ENCODE data around the gene CHN2.

Gene CHN2

DNA sequence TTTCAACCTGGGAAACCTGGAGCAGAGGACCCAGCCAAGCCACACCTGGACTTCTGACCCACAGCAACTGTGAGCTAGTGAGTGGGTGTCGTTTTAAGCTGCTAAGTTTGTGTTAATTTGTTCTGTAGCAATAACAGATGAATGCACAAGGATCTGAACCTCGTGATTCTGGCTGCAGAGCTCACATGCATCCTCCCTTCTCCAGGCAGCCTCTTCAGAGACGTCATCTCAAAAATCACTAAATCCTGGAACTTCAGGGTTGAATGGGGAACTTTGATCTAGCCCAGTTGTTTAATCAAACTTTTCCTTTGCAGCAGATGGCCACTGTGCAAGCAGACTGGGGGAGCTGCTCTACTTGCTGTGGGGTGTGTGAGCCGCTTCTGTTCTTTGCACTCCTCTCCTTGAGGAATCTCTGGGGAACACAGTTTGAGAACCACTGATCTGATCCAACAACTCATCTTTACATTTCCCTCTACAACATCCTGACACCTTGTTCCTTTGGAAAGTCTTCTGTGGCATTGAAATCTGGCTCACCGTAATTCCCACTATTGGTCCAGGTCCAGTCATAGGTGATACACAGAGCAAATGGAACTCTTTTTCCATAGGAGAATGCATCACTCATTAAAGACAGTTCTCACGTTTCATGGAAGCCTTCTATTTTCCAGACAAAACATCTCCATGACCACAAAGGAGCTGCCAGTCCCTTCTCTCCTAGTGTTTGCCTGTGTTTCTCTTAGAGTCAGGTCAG lies 90.3 kb downstream of the CHN2 start:
- no peak for FAIRE-seq
- no peak for DNase-seq (ENCODE audit: insufficient read length, low spot score)
- no peak for TF ChIP-seq POLR2A (IDR thresholded peaks at IDR 0.05; ENCODE audit: low read depth, low read length)

DNA sequence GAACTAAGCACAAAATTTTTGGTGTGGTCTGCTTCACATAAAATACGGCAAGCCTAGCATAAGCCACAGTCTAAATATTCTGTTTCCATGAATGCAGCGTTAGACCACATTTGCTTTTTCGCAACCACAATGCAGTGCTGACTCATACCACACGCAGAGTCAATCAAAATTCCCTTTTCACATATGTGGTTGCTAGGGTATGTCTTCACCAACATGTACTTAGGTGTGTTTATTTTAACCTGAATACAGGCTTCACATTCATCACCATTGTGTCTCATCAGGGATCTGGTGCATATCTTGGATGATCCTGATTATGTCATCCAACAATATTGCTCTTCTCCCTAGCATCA lies 90.8 kb downstream of the CHN2 start:
- FAIRE-seq, result peak; percentile 33
- no peak for TF ChIP-seq POLR2A (IDR thresholded peaks at IDR 0.05; ENCODE audit: low read depth, low read length)
- peak; percentile 67 for DNase-seq (ENCODE audit: insufficient read length, low spot score)

DNA sequence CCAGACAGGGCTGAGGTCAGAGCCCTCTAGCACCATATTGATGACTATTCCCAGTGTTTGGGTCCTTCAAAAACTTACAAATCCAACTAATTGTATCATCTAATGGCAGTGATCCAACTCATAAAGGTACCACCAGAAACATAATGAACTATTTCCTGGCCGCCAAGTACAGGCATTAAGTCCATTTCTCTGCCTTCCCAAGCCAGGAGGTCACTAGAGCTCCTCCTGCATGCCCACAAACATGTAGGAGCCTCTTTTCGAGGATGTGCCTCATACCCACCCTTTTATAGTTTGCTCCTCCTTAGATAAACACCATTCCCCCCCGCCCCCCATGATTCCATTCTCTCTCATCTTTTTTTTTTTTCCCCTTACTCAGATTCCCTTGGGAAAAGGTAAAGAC lies 91.3 kb downstream of the CHN2 start:
- FAIRE-seq (no peak), DNase-seq (ENCODE audit: insufficient read length, low spot score) (no peak)
- TF ChIP-seq POLR2A (IDR thresholded peaks at IDR 0.05; ENCODE audit: low read depth, low read length), result no peak

DNA sequence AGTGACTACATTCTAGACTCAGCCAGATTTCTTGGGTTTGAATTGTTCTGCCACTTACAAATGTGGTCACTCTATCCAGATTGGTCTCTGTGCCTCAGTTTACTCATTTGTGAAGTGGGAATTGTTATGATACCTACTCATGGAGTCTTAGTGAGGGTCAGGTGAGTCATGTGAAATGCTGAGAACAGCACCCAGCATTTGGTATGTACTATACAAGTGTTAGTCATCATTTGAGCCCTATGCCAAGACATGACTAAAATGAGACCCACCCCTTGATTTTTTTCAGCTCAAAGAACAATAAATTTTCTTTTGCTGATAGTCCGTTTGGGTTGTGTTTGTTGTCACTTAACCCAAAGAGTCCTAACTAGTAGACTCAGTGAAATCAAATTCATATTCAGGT lies 92.8 kb downstream of the CHN2 start:
- peak; percentile 30 for FAIRE-seq
- DNase-seq (ENCODE audit: insufficient read length, low spot score), result peak; percentile 76
- no peak for TF ChIP-seq POLR2A (IDR thresholded peaks at IDR 0.05; ENCODE audit: low read depth, low read length)

DNA sequence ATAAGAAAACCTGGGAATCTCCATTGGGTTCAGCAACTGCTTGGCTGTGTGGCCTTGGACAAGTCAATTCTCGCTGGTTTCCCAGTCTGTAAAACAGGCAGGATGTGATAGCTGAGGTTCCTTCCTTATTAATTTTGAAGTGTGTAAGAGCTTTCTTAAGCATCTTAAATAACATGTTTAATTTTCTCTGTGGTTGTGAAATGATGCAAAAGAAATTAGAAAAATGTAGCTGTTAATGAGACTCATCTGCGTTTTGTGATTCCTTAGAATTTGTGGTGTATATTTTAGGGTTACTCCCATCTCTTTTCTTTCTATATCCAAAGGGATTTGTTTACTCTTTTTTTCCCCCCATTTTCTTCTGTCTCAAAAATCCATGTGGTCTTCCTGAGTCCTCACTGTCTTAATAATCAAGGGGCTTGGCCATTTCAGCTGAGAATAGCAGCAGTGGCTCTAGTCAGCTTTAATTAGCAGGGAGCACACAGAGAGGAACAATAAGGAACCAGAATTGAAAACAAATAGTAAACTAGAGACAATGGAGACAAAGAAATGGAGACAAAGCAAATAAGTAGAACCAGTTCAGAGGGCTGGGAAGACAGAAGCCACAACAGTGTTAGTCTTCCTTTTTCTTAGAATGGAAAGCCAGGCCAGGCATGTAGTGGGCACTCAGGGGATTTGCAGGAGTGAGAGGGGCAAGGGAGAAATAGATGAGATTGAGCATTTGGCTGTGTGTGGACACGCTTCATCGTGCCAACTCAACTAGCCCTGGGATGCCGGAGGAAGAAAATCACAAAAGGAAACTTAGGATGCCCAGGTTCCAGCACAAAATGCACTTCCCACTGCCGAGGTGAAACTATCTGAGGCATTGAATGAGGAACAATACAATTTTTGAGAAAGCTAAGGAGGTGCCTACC lies 93.9 kb downstream of the CHN2 start:
- DNase-seq (ENCODE audit: insufficient read length, low spot score) (no peak), FAIRE-seq (no peak)
- TF ChIP-seq POLR2A (IDR thresholded peaks at IDR 0.05; ENCODE audit: low read depth, low read length), result no peak

DNA sequence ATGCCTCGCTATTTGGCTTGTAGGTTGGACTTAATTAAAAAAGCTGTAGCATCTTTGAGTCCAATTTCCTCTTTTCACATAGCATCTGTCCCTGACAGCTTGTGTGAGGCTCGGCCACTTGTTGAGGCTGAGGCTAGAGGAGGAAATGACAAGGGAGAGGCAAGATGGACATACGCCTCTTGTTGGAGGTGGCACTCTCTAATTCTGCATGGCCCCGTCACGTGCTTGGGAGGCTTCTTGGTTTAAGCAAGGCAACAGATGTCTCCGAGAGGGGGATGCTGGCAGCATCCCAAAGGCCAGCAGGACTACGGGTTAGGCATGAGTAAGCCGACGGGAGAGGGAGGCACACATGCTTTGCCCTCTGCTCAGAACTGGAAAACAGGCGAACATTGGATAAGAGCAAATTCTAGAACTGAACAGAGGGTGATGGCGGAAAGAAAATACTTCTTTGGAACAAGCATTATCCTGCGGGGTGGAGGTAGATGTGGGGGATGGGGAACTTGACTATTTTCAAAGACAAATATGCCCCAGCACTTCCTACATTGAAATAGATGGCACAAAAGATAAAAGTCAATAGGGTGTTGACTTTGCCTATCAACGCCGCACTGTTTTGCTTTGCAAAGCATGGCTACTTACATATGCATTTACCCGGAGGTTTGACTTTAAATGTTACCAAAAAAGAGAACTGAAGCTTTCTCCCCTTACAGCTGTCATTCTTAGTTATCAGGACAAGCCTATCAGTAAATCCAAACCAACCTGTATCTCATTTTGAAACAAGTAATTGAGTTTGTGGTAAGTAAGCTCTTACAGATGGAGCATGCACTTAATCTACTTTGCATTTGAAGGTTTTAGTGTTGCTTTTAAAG lies 94.8 kb downstream of the CHN2 start:
- FAIRE-seq (no peak), DNase-seq (ENCODE audit: insufficient read length, low spot score) (no peak)

DNA sequence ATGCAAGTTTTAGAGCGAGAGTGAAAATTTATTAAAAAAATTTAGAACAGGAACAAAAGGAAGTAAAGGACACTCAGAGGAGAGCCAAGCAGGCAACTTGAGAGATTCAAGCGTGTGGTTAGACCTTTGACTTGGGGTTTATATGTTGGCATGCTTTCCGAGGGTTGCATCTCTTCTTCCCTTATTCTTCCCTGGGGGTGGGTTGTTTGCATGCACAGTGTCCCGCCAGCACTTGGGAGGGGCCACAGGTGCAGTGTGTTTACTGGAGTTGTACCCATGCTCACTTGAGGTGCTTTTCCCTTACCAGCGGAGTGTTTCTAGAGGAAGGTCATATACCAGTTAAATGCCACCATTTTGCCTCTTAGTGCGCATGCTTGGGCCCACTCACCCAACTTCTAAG lies 96.3 kb downstream of the CHN2 start:
- no peak for FAIRE-seq
- TF ChIP-seq POLR2A (IDR thresholded peaks at IDR 0.05; ENCODE audit: low read depth, low read length), result no peak
- no peak for DNase-seq (ENCODE audit: insufficient read length, low spot score)

More for the DNA sequence above, 94.8 kb downstream of the CHN2 start:
- no peak for TF ChIP-seq POLR2A (IDR thresholded peaks at IDR 0.05; ENCODE audit: low read depth, low read length)

DNA sequence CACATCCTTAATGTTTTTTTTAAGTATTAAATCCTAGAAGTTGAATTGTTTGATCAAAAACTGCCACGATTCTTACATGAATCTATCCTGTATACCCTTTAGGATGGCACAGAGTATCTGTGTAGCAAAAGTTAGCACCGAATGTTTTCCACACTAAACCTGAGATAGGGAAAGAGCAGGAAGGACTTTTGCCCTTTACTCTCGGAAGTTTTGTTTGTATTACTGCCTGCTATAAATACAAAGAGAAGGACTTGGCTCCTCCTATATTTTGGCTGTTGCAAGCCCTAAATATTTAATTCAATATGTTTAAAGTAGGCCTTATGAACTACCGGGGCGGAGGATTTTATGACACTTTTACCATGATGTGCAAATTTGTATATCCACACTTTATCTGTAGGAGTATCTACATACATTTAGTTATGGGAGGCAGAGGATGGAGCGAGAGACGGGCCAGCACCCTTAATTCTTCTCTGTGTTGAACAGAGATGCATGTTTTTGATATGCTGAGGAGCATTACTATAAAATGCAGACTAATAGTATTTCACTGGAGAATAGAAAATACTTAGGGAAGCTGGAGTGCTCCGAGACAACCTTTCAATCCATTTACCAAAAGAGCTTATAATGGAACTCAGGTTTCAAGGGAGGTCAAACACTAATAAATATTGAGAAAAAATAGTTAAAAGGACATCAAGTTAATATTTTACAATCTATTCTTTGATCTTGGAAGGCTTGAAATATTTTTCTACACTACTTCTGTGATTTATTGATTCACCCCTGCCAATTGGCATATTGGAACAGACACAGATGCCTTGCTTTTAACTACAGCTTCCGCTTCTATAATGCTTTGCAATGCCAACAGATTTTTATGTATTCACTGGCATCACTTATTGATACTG lies 97.4 kb downstream of the CHN2 start:
- TF ChIP-seq POLR2A (IDR thresholded peaks at IDR 0.05; ENCODE audit: low read depth, low read length), result no peak
- DNase-seq (ENCODE audit: insufficient read length, low spot score) (no peak), FAIRE-seq (no peak)

DNA sequence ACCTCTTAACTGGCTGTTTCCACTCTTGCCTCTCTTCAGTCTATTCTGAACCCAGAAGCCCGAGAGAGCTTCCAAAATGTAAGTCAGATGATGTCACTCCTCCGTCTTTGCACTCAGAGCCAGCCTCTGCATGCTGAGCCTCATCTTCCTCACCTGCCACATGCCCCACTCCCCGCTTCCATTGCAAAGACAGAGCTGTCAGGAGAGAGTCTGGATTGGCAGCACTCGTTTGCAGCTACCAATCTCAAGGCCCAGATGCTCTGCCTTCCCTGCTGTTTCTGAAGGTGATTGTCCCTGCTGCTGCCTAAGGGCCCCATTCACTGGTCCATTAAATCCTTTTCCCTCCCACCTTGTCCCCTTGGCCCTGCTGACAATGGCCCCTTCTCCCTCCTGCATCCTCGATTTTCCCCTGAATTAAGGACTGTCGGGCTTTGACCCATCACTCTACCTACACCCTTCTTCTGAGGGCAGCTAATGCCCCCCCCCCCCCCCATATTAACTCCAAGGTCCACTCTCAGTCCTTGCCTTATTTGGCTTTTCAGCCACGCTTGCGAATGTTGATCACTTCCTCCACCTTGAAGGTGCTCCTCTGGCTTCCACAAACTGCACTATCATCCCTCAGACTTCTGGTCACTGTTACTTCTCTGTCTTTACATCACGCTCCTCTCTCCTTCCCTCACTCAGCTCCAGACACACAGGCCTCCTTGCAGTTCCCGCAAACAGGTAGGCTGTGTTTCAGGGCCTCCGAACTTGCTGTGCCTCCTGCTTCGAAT lies 98.5 kb downstream of the CHN2 start:
- TF ChIP-seq POLR2A (IDR thresholded peaks at IDR 0.05; ENCODE audit: low read depth, low read length), result no peak
- no peak for DNase-seq (ENCODE audit: insufficient read length, low spot score)
- FAIRE-seq, result no peak

DNA sequence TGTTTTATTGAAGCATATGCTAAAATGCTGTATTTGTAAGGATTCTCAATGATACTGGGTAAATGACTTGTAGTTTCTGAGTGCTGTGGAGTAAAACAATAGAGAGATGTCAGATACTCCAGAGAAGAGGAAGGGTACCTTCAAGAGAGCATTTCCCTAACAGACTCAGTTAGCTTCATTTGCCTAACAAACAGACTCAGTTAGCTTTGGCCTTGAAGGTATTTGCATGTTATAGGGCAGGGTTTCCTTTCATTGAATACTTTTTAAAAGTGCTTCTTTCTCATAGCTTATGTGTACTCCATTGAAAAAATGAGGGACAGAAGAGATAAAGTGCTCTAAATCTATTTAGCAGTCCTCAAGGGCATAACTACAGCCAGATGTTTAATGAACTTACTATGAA lies 101.8 kb downstream of the CHN2 start:
- DNase-seq (ENCODE audit: insufficient read length, low spot score), result no peak
- no peak for FAIRE-seq
- TF ChIP-seq POLR2A (IDR thresholded peaks at IDR 0.05; ENCODE audit: low read depth, low read length), result no peak

DNA sequence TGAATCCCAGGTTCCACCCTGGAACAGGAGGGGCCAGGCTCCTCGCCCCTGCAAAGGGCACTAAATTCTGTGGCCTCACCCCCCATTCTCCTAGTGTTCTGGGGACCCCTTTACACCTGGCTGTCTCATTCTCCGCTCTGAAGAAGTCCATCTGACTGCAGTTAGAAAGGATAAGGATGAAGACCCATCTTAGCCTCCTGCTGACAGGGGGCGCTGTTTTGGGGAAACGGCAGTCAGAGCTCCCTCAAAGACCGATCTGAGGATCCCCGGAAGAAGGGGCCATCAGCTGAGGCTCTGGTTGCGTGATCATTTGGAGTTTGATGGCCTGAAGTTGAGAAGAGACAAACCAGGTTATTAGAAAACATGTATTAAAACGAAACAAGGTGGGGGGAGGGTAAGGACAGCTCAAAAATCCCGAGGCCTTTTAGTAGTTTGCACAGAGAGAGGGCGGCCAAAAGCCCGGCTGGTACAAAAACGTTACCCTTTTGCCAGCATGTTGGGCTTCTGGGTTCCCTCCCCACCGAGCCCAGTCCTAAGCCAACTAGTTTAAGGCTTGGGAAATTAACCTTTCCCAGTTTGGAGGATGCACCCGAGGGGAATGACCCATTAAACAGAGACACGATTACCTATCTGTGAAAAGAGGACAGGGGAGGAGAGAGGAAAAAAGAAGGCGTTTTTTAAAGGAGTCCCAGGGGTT lies 102.8 kb downstream of the CHN2 start:
- no peak for FAIRE-seq
- DNase-seq (ENCODE audit: insufficient read length, low spot score), result no peak
- no peak for TF ChIP-seq POLR2A (IDR thresholded peaks at IDR 0.05; ENCODE audit: low read depth, low read length)

DNA sequence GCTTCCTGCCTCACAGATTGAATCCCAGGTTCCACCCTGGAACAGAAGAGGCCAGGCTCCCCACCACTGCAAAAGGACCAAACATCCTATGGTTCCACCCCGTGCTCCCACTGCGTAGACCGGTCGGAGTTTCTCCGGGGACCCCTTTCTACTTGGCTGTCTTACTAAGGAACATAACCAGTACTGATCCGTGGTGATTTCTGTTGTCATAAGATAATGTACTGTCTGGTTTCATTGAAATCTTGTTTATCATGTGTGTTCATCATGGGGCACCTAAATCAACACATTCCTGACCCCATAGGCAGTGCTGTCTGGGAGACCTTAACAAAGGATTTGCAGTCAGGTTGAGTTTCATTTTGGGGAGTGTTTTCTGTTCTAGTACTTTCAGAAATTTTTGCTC lies 104.5 kb downstream of the CHN2 start:
- no peak for TF ChIP-seq POLR2A (IDR thresholded peaks at IDR 0.05; ENCODE audit: low read depth, low read length)
- DNase-seq (ENCODE audit: insufficient read length, low spot score) (no peak), FAIRE-seq (no peak)
